Epithelial cell of proximal tubule (primary cell): ENCODE results near the gene TAF1D. TPM values are rescaled to one million over a fixed set of nuclear protein-coding genes. Genes with fewer than 3 reads are reported as not detected.

Experiments used
- DNase-seq: peaks from one replicate; pipeline ENCODE4 v3.0.0-alpha.2; 2011; ENCODE audit warnings: low read depth
- H3K4me3 ChIP-seq: 2 replicates; pipeline ENCODE4 v1.5.1; 2011; ENCODE audit warnings: low read depth, mild to moderate bottlenecking, low read length
- CTCF ChIP-seq: conservative IDR thresholded peaks from 2 replicates; pipeline ENCODE4 v1.5.1; 2012; ENCODE audit warnings: low read depth, mild to moderate bottlenecking, low read length
- total RNA-seq: library from RNA; depleted of rRNA; stranded (reverse); fragments of >200 nt; gene quantifications from 2 replicates; pipeline ENCODE4 v1.2.3, GENCODE V29; 2015

Gene TAF1D
- total RNA-seq, 1 donor from 2014 or later: 124 TPM

GRCh38 chr11:93773601-93774200 is 32.4 kb upstream of the TAF1D start:
- H3K4me3 ChIP-seq: no peak overlapping the region
- TF ChIP-seq CTCF: no peak
- DNase-seq: no peak

- no peak for DNase-seq
- no peak overlapping the region for H3K4me3 ChIP-seq
- no peak for TF ChIP-seq CTCF
Observed at GRCh38 chr11:93773045-93773477, 31.8 kb upstream of the TAF1D start.

GRCh38 chr11:93772123-93772522 is 30.8 kb upstream of the TAF1D start:
- DNase-seq: no peak
- H3K4me3 ChIP-seq: no peak overlapping the region
- no peak for TF ChIP-seq CTCF

- DNase-seq: no peak
- TF ChIP-seq CTCF: no peak
- no peak overlapping the region for H3K4me3 ChIP-seq
Observed at GRCh38 chr11:93770160-93770559, 28.9 kb upstream of the TAF1D start.

GRCh38 chr11:93767018-93767417 is 25.7 kb upstream of the TAF1D start:
- DNase-seq: no peak
- H3K4me3 ChIP-seq: no peak overlapping the region
- no peak for TF ChIP-seq CTCF

GRCh38 chr11:93766504-93766903 is 25.2 kb upstream of the TAF1D start:
- no peak for DNase-seq
- no peak for TF ChIP-seq CTCF
- H3K4me3 ChIP-seq: no peak overlapping the region

- H3K4me3 ChIP-seq: no peak overlapping the region
- no peak for DNase-seq
- TF ChIP-seq CTCF: no peak
Observed at GRCh38 chr11:93765551-93765950, 24.3 kb upstream of the TAF1D start.
